ENCODE measurements around the gene PRRT1.

GRCh38 chr6:32152769-32153563, 1.2 kb upstream of the PRRT1 start:
- no peak for TF ChIP-seq CTCF (conservative IDR thresholded peaks at IDR 0.05; ENCODE audit: low read depth, low read length)
- TF ChIP-seq RAD21 (IDR thresholded peaks at IDR 0.05; ENCODE audit: low read length): no peak
- 0 out of 2 replicates have a peak, but pooled peaks have one; percentile 20 for TF ChIP-seq NFE2L2 (IDR thresholded peaks at IDR 0.05; ENCODE audit: low read depth, low read length)
- TF ChIP-seq, protein P1, sequence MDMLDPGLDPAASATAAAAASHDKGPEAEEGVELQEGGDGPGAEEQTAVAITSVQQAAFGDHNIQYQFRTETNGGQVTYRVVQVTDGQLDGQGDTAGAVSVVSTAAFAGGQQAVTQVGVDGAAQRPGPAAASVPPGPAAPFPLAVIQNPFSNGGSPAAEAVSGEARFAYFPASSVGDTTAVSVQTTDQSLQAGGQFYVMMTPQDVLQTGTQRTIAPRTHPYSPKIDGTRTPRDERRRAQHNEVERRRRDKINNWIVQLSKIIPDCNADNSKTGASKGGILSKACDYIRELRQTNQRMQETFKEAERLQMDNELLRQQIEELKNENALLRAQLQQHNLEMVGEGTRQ (IDR thresholded peaks at IDR 0.05; ENCODE audit: low read depth, low read length): no peak
- TF ChIP-seq POLR2A (IDR thresholded peaks at IDR 0.05; ENCODE audit: low read depth, low read length): peak; percentile 3; the same call in 1 of the 2 replicates

Data from IMR-90 (cell line).